HG02840 (cell line): ENCODE results near the gene PNCK.
"Not testable (repeated sequence)": the region's sequence is repeated elsewhere in the genome, so short reads cannot be mapped to it uniquely, and the experiment has no call there.

Source experiments
- ATAC-seq: cut with Tn5 transposase; IDR thresholded peaks from one replicate; pipeline ENCODE4 v1.9.1; 2021; ENCODE audit warnings: mild to moderate bottlenecking, moderate library complexity, moderate number of reproducible peaks; ENCODE audit not compliant: unreplicated experiment, low FRiP score

The PNCK gene

DNA sequence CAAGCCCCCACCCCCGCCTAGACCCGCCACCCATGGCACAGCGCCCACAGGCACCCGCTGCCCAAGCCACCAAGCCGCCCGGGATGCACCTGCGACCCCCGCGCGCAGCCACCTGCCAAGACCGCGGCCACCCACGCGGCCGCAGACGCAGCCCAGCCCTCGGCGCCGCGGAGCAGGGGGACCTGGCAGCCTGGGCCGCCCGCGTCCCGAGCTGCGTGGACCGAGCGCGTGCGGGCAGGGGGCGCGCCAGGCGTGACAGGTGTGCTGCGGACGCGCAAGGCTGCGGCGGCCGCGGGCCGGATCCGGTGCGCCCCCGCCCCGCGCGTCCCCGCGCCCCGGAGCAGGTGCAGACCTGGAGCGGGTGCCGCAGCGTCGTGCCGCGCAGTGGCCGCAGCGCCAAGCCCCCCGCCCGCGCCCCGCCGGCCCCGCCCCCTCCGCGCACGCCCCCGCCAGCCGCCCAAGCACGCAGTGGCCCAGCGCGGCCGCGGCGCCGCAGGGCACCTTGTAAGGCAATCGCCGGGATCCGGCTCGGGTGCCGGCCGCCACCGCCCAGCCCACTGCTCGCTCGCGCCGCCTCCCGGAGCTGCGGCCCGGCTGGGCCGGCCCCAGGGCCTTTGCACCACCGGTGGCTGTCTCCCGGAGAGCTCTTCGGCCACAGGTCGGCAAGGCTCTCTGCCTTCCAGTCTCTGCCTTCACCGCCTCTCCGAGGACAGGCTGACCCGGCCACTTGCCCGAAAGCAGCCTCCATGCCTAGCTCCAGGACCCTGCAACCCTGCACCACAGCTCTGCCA lies at the start of gene PNCK:
PNCK (minus strand) TSS at position 386 of the 791 bp plus-strand sequence. CDS start 737 bp downstream, outside the sequence.
- ATAC-seq, result no peak

GRCh38 chrX:153722704-153723350 lies 49.2 kb upstream of the PNCK start:
- no peak for ATAC-seq

GRCh38 chrX:153719701-153720100 lies 46.1 kb upstream of the PNCK start:
- no peak for ATAC-seq

GRCh38 chrX:153719238-153719637 lies 45.6 kb upstream of the PNCK start:
- no peak for ATAC-seq

DNA sequence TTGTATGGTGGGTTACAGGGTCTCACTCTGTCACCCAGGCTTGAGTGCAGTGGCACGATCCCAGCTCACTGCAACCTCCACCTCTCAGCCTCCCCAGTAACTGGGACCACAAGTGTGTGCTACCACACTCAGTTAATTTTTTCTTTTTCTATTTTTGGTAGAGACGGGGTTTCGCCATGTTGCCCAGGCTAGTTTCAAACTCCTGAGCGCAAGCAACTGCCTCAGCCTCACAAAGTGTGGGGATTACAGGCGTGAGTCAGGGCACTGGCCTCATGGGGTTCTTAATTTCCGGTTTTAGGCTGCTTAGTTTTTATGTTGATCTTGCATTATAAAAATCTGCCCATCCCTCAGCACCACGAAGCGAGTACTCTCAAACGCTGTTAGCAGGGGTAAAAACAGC lies 43.8 kb upstream of the PNCK start:
- ATAC-seq, result no peak

DNA sequence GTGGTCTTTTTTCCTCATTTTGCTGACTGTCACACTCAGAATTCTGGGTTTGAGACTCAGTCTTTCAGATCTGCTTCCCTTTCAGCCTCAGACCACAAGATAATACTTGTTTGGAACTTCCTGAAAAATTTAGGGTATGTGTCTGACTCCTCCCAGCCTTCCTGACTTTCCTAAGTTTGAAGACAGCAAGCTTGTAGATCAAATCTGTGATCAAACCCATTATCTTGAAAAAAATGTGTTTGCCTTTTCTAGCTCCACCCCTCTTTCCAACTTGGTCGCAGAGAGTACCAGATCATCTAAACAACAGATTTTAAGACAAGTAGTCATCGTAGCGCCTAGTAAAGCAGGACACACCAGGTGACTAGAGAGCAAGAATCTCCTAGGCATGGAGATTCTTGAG lies 40.6 kb upstream of the PNCK start:
- no peak for ATAC-seq

- ATAC-seq, result no peak
Observed at GRCh38 chrX:153709726-153710674, 36.4 kb upstream of the PNCK start.

- ATAC-seq, result no peak
Observed at GRCh38 chrX:153708415-153708814, 34.8 kb upstream of the PNCK start.

DNA sequence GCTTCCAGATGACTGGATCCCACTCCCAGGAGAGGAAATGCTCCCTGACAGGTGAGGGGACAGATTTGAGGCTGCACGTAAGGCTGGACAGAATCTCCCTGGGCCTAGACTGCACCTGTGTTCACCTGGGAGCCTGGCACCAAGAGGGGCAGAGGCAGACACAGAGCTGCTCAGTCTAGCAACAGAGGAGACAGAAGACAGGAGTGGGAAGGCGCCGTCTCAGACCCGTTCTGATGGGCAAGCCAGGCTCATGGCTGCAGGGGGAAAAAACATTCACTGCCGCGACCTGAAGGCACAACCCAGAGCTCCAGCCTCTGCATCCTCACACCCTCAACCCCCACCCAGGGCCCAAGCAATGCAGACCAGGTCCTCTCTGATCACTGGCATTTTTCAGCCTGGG lies 33.8 kb upstream of the PNCK start:
- no peak for ATAC-seq

GRCh38 chrX:153706799-153707198 lies 33.2 kb upstream of the PNCK start:
- no peak for ATAC-seq

- not testable (repeated sequence) for ATAC-seq
Observed at GRCh38 chrX:153705403-153706060, 31.9 kb upstream of the PNCK start.

DNA sequence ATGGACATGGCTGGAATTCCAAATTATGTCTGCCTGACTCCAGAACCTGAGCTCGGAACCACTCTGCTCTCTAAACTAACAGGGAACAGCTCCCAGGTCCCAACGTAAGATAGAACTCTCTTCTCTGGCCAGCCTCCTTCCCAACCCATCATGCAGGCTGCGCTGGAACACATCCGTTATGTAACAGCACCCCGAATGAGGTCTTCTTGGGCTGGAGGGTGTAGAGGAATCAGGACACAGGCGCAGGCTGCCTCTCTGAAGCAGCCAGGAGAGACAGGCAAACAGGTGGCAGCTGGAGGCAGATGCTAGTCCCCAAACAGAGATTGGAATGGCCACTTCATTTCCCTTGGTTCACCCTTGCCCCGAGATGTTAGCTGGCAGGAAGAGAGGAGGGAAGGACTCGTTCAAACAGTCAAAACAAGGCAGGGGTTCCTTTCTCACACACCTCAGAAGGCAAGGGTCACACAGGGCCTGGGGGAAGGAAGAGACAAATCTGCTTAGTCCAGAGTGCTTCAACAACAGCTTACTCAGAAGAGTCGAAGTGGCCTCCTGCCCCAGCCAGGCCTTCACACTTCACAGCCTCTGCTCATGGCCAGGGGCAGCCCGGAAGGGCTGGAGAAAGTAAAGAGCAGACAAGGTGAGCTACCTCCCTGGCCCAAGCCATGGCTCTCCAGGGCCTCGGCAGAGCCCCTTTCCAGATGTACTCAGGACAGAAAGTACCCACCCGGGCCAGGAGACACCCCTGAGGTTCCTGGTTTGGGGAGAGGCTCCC lies 31.2 kb upstream of the PNCK start:
- not testable (repeated sequence) for ATAC-seq

- no peak for ATAC-seq
Observed at GRCh38 chrX:153704021-153704526, 30.5 kb upstream of the PNCK start.

DNA sequence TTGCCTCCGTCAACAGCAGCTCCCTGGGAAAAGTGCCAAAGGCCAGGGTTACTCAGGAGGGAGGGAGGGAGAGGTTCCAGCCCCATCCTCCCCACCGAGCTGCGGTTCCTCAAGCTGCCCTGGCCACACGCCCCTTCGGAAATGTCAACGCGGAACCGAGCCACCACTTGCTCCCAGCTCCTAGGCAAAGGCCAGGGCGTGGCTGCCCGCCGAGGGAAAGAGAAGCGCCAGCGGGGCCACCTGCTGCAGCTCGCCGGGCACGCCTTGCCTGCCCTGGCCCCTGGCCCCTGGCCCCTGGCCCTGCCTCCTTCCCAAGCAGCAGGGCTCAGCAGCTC lies 29.4 kb upstream of the PNCK start:
- no peak for ATAC-seq

DNA sequence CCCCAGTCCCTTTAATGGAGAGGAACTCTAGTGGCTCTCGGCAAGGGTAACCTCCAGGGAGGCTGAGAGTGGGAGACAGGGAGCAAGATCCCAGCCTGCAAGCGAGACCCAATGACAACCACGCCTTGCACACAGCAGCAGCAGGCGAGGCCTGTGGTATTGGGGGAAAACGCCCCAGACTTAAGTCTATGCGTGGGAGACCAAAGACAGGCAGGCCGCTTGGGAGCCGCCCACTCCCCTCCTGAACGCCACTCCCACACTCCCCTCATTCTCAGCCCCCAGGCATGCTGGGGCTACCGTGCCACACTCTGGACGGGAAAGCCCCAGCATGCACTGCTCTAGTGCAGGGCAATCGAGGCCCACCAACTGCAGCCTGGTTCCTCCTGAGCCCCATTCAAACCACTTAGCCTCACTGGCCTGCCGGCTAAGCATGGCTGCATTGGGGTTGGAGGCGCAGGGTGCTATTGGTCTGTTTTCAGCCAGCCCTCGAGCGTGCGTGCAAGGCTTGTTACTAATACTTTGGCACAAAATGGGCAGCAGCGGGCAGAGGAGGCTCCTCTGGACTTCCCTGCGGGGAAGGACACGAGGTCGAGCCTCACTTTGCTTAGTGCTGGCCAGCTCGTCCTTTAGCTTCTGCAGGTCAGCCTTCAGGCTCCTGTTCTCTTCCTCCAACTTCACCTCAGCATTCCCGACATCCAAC lies 28.9 kb upstream of the PNCK start:
- ATAC-seq, result no peak

DNA sequence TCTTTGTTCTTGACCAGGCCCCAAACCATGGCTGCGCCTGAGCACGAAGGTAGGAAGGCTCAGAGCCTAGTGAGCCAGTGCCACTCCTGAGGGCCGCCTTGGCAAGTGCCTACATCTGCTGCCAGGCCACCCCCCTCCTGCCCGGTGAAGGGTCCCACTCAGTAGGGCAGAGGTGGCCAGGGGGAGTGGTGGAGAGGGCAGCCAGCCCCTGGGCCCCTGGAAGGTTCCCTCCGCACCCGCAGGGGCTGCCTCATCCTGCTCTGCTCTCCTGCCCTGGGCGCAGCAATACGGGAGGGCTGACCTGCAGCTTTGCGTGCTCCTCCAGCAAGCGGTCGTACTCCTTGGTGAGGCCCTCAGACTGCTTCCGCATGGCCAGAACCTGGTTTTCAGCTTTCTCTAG lies 28.1 kb upstream of the PNCK start:
- no peak for ATAC-seq

DNA sequence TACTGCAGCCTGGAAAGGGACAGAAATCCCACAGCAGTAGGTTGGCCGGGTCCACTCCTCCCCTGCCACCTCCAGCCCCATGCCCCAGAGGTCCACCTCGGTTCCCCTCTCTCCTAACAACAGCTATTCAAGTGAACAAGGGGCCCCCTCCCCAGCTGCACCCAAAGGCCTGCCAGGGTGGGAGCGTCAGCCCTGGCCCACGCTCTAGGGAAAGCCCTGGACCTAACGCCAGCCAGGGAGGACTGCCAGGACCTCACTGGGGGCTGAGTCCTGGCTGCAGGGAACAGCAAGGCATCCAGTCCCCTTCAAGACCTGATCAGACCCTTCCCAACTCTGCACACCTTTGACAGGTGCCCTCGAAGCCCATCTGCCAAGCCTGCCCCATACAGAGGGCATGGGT lies 27.4 kb upstream of the PNCK start:
- no peak for ATAC-seq

DNA sequence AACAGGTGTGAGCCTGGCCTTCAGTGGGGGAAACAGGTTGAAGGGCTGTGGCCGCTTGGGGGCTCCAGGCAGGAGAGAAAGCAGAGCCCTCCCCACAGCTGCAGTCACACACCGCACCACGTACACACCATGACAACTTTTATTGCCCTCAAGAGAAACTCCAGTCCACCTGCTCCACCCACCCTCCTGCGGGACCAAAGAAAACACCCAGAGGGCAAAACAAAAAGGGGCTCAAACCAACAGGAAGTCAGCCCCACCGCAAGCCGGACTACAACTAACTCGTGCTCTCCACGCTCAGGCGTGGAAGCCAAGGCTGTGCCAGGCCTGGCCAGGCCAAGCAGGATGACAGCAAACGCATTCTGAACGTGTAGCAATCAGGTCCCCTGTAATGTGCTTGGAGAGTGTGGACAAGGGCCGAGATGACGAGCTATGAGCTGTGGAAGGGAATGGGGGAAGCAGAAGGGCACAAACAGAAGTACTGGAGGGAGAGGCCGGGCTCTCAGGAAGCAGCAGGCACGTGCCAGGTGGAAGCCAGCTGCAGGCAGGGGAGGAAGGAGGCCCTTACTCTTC lies 26.8 kb upstream of the PNCK start:
- no peak for ATAC-seq
